HG03558 (cell line): ENCODE data around the gene CHCHD5.
"Not testable (repeated sequence)": the region's sequence is repeated elsewhere in the genome, so short reads cannot be mapped to it uniquely, and the experiment has no call there.

Experiments used
- ATAC-seq: cut with Tn5 transposase; IDR thresholded peaks from one replicate; pipeline ENCODE4 v1.9.1; 2021; ENCODE audit warnings: moderate number of reproducible peaks; ENCODE audit not compliant: unreplicated experiment; ENCODE audit errors: extremely low read depth

Gene CHCHD5

DNA sequence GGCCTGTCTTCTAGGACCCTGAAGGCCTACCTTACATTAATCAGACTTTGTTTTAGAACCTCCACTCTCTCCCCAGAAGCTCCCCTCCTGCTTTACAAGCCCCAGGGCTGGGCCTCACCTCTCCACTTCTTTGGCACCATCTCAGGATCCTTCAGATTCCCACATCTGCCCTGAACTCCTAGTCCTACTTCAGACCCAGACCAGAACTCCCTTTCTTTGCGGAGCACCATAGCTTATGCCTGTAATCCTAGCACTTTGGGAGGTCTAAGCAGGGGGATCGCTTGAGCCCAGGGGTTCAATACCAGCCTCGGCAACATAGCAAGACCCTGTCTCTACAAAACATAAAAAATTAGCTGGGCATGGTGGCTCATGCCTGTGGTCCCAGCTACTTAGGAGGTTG, 991 bp downstream of the CHCHD5 start:
- ATAC-seq, result no peak

DNA sequence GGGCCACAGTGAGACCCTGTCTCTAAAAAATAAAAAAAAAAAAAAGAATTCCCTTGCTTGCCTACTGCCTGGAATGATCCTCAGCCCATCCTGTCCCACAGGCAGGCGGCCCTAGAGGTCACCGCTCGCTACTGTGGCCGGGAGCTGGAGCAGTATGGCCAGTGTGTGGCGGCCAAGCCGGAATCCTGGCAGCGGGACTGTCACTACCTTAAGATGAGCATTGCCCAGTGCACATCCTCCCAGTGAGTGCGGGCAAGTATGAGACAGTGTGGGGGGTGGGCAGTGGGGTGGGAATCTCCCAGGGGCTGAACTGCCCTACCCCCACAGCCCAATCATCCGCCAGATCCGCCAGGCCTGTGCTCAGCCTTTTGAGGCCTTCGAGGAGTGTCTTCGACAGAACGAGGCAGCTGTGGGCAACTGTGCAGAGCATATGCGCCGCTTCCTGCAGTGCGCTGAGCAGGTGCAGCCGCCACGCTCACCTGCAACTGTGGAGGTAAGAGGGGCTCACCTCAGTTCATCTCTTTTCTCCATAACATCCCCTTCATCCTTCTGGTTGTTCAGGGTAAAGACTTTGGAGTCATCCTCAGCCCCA, 1.6 kb downstream of the CHCHD5 start:
- ATAC-seq, result no peak

DNA sequence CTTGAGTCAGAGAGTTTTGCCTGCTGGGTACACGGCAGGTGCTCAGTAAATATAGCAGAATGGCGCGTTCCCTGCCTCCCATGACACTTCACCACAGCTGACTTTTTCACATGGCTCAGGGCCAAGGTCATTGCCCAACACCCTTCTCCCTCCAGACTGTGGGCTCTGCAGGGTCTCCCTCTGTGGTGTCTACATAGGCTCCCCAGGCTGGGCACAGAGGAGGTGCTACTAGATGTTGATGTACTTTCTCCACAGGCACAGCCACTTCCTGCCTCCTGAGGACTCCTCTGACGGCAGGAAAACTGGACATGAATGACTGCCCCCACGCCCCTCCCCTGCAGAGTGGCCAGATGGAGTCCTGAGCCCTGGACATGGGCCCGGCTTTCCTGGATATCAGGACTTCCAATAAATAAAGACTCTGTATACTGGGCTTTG, 4.2 kb downstream of the CHCHD5 start:
- no peak for ATAC-seq

- ATAC-seq, result no peak
Observed at GRCh38 chr2:112591413-112591812, 7.0 kb downstream of the CHCHD5 start.

DNA sequence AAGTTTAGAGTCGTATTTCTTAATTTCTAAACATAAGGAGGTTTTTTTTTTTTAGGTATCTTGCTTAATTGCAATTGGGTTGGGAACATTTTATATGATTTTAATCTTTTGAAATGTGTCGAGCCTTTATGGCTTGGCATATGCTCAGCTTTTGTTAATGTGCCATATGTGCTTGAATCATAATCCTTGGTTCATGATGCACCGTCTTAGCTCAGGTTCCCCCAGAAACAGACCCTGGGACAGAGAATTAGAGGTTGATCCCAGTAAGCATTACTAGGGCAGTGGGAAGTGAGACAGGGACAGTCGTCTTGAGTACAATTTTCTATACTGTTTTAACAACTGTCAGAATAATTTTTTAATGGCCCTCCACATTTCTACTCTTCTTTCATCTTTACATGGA, 9.3 kb downstream of the CHCHD5 start:
- no peak for ATAC-seq

DNA sequence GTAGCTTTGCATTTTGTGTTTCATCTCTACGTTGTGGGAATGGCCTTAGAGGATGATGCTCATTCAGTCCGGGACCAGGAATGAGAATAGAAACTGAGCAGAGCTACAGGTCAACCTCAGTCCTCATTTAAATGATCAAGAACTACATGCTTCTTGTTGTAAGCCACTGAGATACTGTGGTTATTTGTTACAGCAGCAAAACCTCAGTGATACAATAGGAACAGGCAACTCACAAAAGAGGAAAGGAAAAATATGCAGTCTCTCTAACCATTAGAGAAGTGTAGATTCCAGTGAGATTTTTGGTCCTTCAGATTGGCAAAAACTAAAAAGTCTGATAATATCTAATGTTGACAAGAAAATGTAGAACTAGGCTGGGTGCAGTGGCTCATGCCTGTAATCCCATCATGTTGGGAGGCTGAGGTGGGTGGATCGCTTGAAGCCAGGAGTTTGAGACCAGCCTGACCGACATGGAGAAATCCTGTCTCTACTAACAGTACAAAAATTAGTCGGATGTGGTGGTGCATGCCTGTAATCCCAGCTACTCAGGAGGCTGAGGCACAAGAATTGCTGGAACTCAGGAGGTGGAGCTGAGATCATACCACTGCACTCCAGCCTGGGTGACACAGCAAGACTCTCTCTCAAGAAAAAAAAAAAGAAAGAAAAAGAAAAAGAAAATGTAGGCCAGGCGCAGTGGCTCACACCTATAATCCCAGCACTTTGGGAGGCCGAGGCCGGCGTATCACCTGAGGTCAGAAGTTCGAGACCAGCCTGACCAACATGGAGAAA, 13.3 kb downstream of the CHCHD5 start:
- ATAC-seq, result no peak

- ATAC-seq, result no peak
Observed at GRCh38 chr2:112600634-112601033, 16.2 kb downstream of the CHCHD5 start.

GRCh38 chr2:112601754-112602153, 17.3 kb downstream of the CHCHD5 start:
- no peak for ATAC-seq

- no peak for ATAC-seq
Observed at GRCh38 chr2:112602917-112603316, 18.5 kb downstream of the CHCHD5 start.

DNA sequence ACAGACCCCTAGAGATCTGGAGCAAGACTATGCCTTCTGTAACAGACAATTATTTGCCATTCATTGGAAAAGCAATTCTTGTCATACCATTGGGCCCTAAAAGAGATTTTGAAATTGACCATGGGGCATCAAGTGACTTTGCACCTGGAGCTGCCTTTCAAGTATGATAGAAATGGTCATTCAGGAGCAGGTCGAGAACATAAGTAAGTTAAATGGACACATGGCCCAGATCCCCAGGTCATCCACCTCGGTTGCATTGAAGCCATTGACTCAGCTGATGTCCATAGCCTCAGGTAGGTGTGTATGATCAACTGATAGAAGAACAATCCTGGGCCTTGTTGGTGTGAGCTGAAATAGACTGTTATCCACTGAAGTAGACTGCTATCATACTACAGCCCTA, 19.3 kb downstream of the CHCHD5 start:
- no peak for ATAC-seq

- ATAC-seq, result no peak
Observed at GRCh38 chr2:112604952-112605351, 20.5 kb downstream of the CHCHD5 start.

GRCh38 chr2:112605926-112606325, 21.5 kb downstream of the CHCHD5 start:
- no peak for ATAC-seq

DNA sequence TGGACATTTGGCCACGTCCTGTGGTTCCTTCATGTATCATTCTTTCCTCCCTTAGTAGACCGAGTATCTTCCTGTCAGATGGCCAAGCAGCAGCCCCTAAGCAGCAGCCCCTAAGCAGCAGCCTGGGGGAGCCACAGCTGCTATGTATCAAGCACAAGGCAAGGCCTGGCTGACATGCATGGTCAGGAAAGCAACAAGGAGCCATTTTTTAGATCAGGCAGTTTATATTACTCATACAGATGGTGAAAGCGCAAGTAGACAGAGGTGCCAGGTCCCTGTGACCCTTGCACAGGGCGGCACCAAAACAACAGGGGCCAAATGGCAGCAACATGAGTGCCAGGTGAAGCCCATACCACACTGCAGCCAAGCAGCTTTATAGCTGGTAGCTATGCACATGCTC, 22.1 kb downstream of the CHCHD5 start:
- ATAC-seq, result no peak

GRCh38 chr2:112607680-112608438, 23.4 kb downstream of the CHCHD5 start:
- no peak for ATAC-seq

DNA sequence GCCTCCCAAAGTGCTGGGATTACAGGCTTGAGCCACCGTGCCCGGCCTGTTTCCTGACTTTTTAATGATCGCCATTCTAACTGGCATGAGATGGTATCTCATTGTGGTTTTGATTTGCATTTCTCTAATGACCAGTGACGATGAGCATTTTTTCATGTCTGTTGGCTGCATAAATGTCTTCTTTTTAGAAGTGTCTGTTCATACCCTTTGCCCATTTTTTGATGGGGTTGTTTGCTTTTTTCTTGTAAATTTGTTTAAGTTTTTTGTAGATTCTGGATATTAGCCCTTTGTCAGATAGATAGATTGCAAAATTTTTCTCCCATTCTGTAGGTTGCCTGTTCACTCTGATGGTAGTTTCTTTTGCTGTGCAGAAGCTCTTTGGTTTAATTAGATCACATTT, 24.9 kb downstream of the CHCHD5 start:
- ATAC-seq, result not testable (repeated sequence)

DNA sequence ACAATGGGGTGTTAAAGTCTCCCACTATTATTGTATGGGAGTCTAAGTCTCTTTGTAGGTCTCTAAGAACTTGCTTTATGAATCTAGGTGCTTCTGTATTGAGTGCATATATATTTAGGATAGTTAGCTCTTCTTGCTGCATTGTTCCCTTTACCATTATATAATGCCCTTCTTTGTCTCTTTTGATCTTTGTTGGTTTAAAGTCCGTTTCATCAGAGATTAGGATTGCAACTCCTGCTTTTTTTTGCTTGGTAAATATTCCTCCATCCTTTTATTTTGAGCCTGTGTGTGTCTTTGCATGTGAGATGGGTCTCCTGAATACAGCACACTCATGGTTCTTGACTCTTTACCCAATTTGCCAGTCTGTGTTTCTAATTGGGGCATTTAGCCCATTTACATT, 27.9 kb downstream of the CHCHD5 start:
- ATAC-seq, result not testable (repeated sequence)

DNA sequence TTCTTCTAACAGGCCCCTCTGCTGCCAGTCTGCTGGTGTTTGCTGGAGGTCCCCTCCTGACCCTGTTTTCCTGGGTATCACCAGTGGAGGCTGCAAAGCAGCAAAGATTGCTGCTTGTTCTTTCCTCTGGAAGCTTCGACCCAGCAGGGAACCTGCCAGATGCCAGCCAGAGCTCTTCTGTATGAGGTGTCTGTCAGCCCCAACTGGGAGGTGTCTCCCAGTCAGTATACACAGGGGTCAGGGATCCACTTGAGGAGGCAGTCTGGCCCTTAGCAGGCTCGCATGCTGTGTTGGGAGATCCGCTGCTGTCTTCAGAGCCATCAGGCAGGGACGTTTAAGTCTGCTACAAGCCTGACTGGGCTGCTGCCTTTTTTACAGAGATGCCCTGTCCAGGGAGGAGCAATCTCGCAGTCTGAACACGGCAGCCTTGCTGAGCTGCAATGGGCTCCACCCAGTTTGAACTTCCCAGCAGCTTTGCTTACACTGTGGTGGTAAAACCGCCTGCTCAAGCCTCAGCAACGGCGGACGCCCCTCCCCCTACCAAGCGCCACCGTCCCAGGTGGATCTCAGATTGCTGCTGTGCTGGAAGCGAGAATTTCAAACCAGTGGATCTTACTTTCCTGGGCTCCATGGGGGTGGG, 29.9 kb downstream of the CHCHD5 start:
- no peak for ATAC-seq

- ATAC-seq, result no peak
Observed at GRCh38 chr2:112615051-112615450, 30.6 kb downstream of the CHCHD5 start.

GRCh38 chr2:112615798-112616197, 31.4 kb downstream of the CHCHD5 start:
- not testable (repeated sequence) for ATAC-seq

DNA sequence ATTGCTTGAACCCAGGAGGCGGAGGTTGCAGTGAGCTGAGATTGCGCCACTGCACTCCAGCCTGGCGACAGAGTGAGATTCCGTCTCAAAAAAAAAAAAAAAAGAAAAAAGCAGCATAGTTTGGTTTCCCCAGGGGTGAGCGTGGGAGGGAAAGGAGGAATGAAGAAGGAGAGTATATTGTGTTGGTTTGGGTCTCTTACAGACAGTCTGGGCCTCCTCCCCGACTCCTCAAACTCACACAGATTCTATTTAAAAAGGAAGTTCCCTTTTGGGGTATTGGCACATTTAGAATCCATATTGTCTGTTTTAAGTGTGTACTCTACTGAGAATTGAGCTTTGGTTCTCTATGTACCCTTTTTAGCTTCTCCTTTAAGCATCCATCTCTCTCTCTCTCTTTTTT, 34.0 kb downstream of the CHCHD5 start:
- no peak for ATAC-seq
